ENCODE measurements around the gene AGBL3. TPM values are rescaled to one million over a fixed set of nuclear protein-coding genes. Genes with fewer than 3 reads are reported as not detected.

Gene AGBL3
- total and polyA plus RNA-seq, 12 donors: 0.64 to 2.6 (median 1.1) TPM

- ATAC-seq (peak in 5 of 8 donors; percentile 4 to 18 (median 16)), DNase-seq (no peak)
- H3K9me3 ChIP-seq: no peaks in the 10 kb centered on the region
- no peaks in the 10 kb centered on the region for H3K27me3 ChIP-seq
- peak overlapping the region; percentile 19 to 97 (median 69) for H3K27ac ChIP-seq
- no peak for TF ChIP-seq CTCF (IDR thresholded peaks at IDR 0.05)
- intact Hi-C loops (cut with DNase I): loop anchor here in 4 of 10 donors (10.0 kb wide), 4 partner anchors 172 to 482 kb away; partner anchors contain the start of gene AGBL3 (in 1 of the 4)
- H3K36me3 ChIP-seq: peaks cover 0 to 67% (median 24%) of the 10 kb centered on the region in 9 donors
- WGBS, 2 donors: 59 to 71% methylated on average over 18 of the region's 18 CpGs
- H3K4me1 ChIP-seq: peaks cover 20 to 82% (median 73%) of the 10 kb centered on the region in 9 donors
- peak overlapping the region in 2 of 10 donors; percentile 5 to 27 for H3K4me3 ChIP-seq
Measured at GRCh38 chr7:135166338-135166990, 180.2 kb downstream of the AGBL3 start.

- peaks cover 0 to 60% (median 24%) of the 10 kb centered on the region in 9 donors for H3K36me3 ChIP-seq
- H3K27ac ChIP-seq: peak overlapping the region in 8 of 10 donors; percentile 19 to 97 (median 77)
- H3K4me3 ChIP-seq: peak overlapping the region in 1 of 10 donors; percentile 27
- no peaks in the 10 kb centered on the region for H3K9me3 ChIP-seq
- ATAC-seq: no peak
- intact Hi-C loops (cut with DNase I): loop anchor here in 4 of 10 donors (10.0 kb wide), 4 partner anchors 173 to 483 kb away; partner anchors contain the start of gene AGBL3 (in 1 of the 4)
- peaks cover 20 to 80% (median 66%) of the 10 kb centered on the region in 9 donors for H3K4me1 ChIP-seq
- no peak for TF ChIP-seq CTCF (IDR thresholded peaks at IDR 0.05)
- H3K27me3 ChIP-seq: no peaks in the 10 kb centered on the region
- 78 to 81% methylated on average over 12 of the region's 12 CpGs for WGBS, 2 donors
- DNase-seq: no peak
Measured at GRCh38 chr7:135167365-135167917, 181.1 kb downstream of the AGBL3 start.

DNA sequence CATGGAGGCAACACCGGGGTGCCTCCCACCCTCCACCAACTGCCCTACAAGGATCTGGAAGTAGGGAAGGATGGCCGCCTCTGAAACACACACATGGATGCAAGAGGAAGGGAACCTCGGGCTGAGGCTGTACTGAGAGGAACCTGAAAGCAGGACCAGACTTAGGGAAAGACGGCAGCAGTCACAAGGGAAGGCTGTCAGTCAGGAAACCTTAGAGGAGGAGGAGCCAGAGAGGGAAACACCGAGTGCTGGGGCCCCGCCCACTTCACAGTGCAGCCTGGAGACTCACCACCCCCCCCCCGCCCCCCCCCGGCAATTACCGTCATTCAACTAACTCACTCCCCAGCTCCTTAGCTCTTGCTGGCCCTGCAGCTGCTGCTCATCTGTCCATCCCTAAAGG is 181.7 kb downstream of the AGBL3 start:
- 50 to 65% methylated on average over 8 to 9 of the region's 9 CpGs for WGBS, 2 donors
- TF ChIP-seq CTCF (IDR thresholded peaks at IDR 0.05): no peak
- peaks cover 0 to 57% (median 24%) of the 10 kb centered on the region in 9 donors for H3K36me3 ChIP-seq
- DNase-seq: no peak
- H3K27me3 ChIP-seq: no peaks in the 10 kb centered on the region
- H3K27ac ChIP-seq: peak overlapping the region in 7 of 10 donors; percentile 54 to 99 (median 82)
- no peaks in the 10 kb centered on the region for H3K9me3 ChIP-seq
- ATAC-seq: no peak
- no peak overlapping the region for H3K4me3 ChIP-seq
- intact Hi-C loops (cut with DNase I): loop anchor here in 5 of 10 donors (2.0 to 10.0 kb wide), 5 partner anchors 173 to 483 kb away; partner anchors contain the start of gene AGBL3 (in 2 of the 5)
- H3K4me1 ChIP-seq: peaks cover 20 to 80% (median 66%) of the 10 kb centered on the region in 9 donors

GRCh38 chr7:135168489-135169140 is 182.3 kb downstream of the AGBL3 start:
- no peak for TF ChIP-seq CTCF (IDR thresholded peaks at IDR 0.05)
- DNase-seq: no peak
- 89 to 92% methylated on average over 13 of the region's 13 CpGs for WGBS, 2 donors
- no peak for ATAC-seq
- Histone ChIP-seq H3K27me3 (no peaks in the 10 kb centered on the region), H3K4me3 (peak overlapping the region in 1 of 10 donors; percentile 74), H3K27ac (peak overlapping the region in 5 of 10 donors; percentile 90 to 99 (median 97)), H3K9me3 (no peaks in the 10 kb centered on the region), H3K4me1 (peaks cover 20 to 78% (median 65%) of the 10 kb centered on the region in 9 donors), H3K36me3 (peaks cover 0 to 52% (median 24%) of the 10 kb centered on the region in 9 donors)
- intact Hi-C loops (cut with DNase I): loop anchor here in 5 of 10 donors (2.0 to 10.0 kb wide), 5 partner anchors 174 to 484 kb away; partner anchors contain the start of gene AGBL3 (in 2 of the 5)
